HG03280 (cell line): Measurements from ENCODE around the gene RASA3.

Source experiments
- ATAC-seq: cut with Tn5 transposase; IDR thresholded peaks from one replicate; pipeline ENCODE4 v1.9.1; 2021; ENCODE audit warnings: mild to moderate bottlenecking, moderate library complexity; ENCODE audit not compliant: unreplicated experiment

Gene RASA3

DNA sequence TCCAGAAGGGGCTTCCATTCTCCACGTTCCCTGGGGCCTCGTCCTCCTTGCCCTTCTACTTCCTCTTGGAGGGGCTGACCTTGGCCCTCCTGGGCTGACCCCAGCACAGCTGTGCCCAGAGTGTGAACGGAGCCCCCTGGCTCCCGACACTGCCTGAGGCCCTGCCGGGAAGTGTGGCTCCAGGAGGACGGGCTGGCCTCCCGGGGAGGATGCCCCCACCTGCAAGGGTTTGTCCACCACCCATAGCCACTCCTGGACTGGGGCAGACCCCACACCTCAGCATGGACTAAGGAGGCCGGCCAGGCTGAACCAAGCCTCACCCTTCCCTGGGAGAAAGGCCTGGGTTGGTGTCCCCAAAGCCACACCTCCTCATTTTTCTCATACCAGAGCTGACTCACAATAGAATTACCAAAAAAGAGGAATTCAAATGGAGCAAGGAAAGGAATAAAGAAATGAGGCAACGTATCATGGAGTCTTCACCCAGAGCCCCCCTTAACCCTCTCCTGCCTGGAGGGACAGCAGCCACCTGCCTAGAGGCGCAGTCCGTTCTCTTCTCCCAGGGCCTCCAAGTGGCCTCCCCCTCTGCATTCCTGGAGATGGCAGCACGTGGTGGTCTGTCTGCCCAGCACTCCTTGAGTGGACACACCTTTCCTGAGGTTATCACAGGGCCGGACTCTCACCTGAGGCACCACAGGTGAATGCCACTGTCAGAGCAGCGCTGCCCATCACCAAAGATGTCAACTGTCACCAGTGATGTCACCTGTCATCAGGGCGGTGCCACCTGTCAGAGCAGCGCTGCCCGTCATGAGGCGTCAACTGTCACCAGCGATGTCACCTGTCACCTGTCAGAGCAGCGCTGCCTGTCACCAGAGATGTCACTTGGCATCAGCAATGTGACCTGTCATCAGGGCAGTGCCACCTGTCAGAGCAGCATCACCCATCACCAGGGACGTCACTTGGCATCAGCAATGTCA lies 155.4 kb downstream of the RASA3 start:
- no peak for ATAC-seq

DNA sequence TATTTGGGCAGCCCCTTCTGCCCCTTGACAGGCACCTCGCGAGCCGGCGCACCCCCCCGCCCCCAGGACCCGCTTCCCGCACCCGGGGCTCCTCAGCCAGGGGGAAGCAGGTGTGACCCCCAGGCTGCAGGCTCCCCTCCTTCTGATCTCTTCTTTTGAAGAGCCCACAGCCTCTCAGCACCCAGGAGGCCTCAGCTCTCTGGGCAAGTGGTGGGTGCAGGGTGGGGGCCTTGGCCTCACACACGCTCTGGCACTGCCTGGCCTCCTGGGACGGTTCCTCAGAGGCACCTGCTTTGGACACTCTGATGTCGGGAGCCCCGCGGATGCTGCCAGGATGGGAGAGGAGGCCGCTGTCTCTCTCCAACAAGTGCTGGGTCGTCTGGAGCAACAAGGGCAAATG lies 157.0 kb downstream of the RASA3 start:
- no peak for ATAC-seq

DNA sequence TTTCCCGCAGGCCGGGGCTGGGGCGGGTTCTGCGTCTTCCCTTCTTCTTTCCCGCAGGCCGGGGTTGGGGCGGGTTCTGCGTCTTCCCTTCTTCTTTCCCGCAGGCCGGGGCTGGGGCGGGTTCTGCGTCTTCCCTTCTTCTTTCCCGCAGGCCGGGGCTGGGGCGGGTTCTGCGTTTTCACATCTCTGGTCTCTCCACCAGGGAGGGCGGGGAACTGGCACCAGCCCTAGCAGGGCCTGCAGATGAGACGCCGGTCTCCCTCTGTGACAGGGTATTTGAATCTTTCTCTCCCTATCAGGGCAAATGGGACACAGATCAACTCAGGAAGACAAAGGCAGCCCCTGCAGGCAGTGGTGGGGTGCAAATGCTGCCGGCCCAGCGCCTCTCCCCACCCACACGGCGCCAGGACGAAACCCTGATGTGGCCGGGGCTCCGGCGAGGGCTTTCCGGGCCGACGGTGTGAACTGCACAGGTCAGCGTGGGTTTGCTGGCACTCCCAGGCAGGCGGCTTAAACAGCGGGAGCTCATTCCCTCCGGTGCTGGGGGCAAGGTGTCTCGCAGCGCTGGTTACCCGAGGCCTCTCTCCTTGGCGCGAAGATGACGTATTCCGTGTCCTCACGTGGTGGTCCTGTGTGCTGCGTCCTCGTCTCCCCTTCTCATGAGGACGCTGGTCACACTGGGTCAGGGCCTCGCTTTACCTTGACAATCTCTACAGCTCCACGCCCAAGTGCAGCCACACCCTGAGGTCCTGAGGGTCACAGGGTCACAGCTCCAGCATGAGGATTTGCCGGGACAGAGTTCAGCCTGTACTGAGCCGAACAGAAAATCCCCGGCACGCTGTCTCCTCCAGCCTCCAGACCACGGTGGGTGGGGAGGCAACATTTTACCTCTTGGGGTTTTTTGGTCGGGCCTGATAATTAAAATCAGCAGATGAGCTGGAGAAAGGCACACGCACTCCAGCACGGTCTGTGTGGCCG lies 157.8 kb downstream of the RASA3 start:
- ATAC-seq = no peak

DNA sequence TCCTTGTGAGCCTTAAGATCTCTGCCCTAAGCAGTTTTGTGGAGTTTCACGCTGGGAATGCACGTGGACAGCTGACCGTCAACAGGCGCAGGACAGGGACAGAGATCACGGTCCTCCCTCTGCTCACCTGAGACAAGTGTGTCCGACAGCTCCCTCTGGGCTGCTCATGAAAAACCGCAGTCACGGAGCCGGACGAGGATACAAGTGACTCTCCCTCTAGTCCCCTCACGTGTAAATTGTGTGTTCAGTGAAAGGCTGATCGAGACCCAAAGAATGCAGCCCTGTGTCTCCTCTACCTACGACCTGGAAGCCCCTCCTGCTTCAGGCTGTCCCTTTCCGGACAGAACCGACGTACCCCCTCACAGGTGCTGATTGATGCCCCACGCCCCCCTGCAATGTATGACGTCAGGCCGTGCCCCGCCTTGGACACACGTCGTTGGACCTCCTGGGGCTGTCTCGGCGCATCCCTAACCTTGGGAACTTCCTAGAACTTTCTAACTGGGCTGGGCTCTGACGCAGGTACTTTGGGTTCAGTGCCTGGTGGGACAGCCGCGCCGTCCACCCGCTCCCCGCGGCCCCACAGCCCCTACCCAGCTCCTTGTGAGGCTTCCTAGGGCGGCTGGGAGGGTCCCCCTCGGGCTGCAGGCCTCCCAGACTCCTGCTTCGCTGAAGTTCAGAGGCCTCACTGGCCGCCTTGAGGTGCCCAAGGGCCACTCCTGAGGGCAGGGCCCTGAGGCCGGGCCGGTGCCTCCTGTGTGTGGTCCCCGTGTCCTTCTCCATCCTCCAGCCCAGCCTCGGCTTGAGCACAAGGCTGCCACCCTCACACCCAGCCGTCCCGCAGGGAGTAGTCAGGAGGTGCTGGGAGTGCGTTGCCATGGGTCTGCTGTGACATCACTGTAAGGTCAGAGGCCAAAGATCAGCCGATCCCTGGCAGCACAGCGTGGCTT lies 158.9 kb downstream of the RASA3 start, which contains the start of gene C13orf46:
Gene C13orf46, minus strand, starts transcription at position 859 of the 947 bp plus-strand sequence. Its CDS starts 79 bp downstream, at position 780.
- no peak for ATAC-seq

DNA sequence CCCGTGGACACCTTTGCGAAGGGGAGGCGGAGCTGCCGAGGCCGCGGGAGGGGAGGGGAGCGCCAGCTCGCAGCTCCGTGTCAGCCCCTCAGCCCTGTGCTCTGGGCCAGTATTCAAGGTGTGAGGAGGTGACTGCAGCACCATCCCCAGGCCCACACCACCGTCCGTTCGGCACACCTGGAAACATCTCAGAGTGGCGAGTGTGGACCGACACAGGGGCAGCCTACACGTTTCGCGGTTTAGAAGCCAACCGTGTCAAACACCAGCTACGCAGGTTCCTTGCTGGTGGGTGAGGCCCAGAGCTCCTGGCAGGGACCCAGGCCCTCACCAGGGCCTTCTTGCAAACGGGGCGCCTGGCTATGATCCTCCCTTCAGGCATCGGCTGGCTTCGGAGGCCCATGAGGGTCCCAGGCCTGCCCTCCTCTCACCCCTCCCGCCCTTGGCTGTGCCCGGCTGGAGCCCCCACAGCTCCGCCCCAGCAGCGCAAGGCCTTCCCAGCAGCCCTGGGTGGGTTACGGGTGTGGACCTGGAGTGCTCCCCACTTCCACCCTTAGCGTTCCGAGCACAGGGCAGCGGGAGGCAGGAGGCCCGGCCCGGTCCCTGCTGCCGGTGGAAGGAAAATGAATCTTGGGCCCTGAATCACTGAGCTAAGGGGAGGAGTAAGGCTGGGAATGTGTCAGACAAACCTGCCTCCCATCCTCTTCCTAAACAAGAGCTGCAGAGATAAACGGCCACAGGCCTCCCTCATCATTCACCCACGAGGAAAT lies 159.8 kb downstream of the RASA3 start:
- no peak for ATAC-seq

DNA sequence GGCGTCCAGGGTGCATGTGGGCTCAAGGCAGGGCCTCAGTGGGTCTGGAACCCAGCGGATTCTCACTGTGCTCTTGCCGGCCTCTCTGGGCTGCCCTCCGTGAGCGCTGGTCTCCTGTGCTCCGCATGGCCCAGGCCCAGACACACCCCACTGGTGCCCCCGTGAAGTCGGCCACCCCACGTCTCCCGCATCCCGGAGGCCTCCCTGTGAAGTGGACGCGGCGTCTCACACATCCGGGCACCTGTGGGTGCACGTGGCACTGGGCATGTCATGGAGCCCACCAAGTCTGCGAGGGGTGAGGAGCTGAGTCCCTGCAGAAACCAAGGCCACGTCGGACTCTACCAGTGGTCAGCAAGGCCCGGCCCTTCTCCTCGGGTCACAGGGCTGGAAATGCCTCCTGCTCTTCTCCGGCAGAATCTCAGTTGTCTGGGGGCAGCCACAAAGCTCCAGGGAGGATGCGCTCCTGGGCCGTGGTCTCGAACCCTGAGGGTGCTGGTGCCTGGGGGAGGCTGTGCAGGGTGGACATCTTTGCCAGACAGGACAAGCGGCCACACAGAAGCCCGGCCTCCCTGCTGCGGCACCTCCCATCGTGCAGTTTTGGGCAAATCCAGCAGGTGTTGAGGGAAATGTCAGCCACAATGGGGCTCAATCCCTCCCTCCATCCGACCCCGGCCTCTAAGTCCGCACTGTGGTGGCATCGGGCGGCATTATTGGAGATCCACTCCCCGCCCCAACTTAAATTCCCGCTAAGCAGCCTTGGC lies 160.8 kb downstream of the RASA3 start:
- no peak for ATAC-seq

DNA sequence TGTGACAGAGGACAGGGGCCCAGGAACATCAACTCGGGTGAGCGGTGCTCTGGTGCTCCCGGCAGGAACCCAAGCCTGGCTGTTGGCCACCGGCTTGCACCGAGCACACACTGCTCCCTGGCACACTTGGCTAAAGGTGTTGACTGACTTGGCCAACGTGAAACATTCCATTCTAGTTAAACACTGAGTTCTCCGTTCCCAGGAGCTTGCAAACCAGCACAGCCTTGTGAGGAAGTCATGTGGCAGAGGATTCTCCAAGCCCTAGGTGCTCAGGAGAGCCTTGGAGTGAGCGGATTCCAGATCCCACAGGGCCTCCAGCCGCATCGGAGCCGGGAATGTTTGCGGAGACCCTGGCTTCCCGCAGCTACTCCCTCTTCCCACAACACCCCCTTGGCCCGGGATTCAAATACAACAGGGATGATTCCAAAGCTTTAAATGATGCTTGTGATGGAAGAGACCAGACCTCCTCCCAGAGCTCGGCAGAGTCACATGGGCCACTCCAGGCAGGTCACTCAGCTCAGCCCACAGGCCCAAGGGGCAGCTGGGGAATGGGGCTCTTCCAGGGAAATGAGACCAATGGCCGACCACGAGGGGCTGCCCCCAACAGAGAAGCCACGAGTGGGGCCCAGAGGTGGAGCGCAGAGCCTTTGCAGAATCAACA lies 161.5 kb downstream of the RASA3 start:
- no peak for ATAC-seq

DNA sequence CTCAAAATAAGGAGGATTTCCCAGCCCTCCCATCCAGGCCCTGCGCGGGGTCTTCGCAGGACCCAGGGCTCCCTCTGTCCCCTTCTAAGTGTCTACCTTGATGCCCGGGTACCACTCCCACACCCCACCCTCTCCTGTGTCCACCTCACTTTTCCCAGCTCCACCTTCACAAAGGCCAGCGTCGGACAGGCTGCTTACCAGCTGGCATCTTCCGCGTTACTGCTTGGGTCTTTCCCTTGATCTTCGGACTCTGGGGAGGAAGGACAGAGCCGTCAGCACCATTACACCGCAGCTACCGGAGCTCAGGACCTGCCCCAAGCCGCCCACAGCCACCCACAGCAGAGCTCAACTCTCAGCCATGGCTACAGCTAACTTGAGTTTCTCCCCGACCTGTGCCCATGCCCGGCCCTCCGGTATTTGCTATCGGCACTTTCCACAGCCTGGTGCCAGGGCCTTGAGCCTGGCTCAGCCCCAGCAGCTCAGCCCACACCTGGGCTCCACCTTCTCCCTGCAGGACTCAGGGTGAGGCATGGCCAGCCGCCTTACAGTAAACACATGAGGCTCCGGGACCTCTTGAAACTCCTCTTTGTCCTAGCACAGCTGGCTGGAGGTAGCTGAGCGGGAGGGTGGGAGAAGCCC lies 162.3 kb downstream of the RASA3 start:
- no peak for ATAC-seq

DNA sequence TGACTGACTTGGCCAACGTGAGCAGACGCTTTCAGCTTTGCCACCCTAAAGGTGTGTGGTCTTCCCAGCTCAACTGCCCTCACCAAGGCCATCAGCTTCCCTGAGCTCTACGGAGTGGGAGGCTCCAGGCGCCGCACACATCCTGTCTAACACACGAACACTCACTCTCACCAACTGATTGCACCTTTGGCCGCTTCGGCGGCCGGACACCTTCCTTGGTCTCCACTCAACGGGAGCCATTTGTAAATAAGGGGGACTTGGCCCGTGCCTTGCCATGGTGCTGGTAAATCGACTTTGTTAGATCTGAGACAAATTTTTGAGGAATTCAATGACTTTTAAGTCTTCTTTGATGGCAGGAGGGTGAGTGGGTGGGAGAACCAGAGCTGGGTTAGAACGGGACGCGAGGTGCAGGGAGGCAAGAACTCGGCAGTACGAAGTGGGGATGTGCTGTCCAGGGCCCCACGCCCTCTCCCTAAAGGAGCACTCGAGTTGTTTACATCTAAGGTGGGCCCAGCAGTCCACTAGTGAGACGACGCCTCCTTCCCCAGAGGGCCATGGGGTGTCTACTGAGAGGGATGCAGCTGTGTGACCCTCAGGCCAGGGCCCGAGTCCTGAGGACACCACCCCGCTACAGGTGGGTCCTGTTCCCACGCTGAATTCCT lies 163.0 kb downstream of the RASA3 start:
- no peak for ATAC-seq

DNA sequence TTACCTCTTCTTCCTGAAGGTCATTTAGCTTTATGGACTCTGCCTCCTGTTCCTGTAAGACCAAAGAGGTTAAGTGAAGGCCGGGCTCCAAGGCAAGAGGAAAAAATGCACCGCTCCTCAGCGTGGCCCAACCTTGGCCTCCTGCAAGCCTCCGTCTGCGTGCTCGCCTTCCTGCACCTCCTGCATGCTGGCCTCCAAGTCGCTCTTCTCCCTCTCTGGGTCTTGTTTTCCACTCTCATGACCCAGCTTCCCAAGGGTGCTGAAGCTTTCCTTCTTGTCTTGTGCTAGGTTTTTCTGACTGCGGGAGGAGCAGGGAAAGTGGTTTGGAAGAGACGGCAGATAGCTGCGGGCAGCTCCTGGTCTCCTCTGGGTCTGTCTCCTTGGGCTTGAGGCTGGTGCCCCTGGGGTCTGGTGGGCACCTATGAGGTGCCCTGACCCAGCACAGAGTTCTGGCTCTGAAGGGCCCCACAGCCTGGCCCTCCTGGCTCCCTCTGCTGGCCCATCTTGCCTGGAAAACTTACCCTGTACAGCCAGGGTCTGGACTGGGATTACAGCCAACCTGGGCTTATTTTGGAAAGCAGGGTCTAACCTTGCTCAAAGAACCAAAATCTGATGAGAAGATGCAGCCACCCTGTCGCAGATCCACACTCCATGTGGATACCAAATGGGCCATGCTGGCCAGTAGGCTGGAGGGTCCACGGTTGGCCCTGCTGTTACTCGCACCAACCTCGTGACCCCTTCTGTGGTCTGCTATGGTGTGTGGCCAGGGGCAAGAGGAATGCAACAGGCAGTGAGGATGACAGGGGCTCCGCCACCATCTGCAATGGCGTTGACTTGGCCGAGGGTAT lies 163.7 kb downstream of the RASA3 start:
- ATAC-seq = no peak

DNA sequence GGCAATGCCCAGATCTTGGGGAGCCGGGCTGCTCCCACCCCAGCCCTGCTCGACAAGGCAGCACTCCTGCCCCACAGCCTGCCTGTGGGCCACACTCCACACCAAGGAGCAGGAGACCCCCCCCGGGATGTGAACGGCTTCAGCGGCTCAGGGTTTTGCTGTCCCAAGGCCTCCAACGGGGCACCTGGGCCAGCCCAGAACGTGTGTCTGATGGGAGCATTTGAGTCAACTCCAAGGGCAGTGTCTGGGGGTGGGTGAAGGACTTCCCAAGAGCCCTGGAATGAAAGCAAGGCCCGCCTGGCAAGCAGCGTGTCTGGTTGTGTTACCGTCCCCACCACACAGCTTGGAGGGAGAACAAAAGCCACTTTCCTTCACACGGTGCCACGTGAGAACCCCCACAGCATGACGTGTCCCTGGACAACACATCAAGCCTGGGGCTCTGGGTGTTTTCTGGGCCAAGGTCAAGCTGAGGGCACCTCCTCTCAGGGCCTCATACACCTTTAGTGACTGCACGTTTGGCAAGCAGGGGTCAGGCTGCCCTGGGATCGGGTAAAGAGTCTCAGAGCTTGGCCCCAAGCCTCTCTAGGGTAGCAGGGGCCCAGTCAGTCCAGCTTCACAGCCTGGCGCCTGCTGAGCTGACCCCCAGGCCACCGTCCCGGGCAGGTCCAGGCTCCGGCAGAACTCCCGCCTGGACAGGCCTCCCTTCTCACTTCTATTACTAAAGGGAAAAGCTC lies 164.5 kb downstream of the RASA3 start:
- ATAC-seq = no peak

DNA sequence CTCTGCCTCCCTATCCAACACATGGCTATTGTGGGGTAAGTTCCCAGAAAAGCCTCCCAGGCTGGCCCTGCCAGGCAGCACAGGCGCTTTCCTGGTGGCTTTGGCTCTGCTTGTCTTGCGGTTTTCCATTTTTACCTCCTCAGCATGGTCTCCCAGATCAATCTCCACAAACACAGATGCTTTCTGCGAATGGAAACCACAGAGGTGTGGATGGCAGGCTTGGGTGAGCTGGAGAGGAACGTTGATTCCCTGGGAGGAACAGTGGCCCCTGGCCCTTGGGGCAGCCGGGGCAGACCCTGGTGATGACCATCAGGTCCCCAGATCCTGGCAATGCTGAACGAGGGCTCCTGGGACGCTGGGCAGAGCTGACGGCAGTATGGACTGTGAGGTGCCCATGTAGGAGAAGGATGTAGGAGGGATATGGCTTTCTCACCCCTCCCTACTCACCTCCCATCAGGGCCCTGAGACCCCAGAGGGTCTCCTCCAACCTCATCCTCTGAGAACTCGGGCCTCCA lies 165.2 kb downstream of the RASA3 start:
- no peak for ATAC-seq

DNA sequence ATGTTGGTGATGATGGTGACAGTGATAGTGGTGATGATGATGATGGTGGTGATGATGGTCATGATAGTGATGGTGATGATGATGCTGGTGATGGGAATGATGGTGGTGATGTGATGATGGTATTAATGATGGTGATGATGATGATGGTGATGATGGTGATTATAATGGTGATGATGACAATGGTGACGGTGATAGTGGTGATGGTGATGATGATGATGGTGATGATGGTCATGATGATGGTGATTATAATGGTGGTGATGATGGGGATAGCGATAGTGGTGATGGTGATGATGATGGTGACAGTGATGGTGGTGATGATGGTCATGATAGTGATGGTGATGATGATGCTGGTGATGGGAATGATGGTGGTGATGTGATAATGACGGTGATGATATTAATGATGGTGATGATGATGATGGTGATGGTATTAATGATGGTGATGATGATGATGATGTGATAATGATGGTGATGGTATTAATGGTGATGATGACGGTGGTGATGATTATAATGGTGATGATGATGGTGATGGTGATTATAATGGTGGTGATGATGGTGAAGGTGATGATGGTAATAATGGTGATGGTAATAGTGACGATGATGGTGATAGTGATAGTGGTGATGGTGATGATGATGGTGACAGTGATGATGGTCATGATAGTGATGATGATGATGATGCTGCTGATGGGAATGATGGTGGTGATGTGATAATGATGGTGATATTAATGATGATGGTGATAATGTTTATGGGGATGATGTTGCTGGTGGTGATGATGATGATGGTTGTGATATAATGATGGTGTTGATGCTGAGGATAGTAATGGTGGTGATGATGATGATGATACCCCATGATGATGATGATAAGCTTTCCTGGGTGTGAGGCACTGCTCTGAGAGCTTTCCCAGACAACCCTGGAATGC lies 166.2 kb downstream of the RASA3 start:
- ATAC-seq = no peak

DNA sequence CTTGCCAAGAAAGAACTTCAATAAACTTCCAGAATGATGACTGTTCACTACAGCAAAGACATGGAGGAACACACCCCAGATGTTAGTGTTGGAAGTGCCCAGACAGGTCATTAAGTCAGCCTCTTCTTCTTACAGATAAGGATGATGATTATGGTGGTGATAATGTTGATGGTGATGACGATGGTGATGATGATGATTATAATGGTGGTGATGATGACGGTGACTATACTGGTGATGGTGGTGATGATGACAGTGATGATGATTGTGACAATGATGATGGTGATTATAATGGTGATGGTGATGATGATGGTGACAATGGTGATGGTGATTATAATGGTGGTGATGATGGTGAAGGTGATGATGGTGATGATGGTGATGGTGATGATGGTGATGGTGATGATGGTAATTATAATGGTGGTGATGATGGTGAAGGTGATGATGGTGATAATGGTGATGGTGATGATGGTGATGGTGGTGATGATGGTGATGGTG lies 167.0 kb downstream of the RASA3 start:
- ATAC-seq = no peak
